ENCODE measurements around the gene PDCD2. TPM values are rescaled to one million over a fixed set of nuclear protein-coding genes. Genes with fewer than 3 reads are reported as not detected.

PDCD2 gene
- total RNA-seq, 1 donor from 2014 or later: 127 TPM

- no peak for TF ChIP-seq CTCF (IDR thresholded peaks at IDR 0.05; ENCODE audit: insufficient read depth, low read length, poor library complexity, severe bottlenecking)
- H3K4me3 ChIP-seq (ENCODE audit: low read depth, low read length): no peak overlapping the region
- peaks cover 1% of the 10 kb centered on the region for H3K36me3 ChIP-seq (ENCODE audit: control insufficient read depth, insufficient read depth, low read length)
- no peaks in the 10 kb centered on the region for H3K27me3 ChIP-seq (ENCODE audit: control insufficient read depth, insufficient read depth, low read length)
- no peak for DNase-seq (ENCODE audit: low read depth)
Measured at GRCh38 chr6:170572704-170573466, 11.6 kb downstream of the PDCD2 start.

- no peak for DNase-seq (ENCODE audit: low read depth)
- H3K4me3 ChIP-seq (ENCODE audit: low read depth, low read length): no peak overlapping the region
- H3K36me3 ChIP-seq (ENCODE audit: control insufficient read depth, insufficient read depth, low read length): peaks cover 2% of the 10 kb centered on the region
- no peaks in the 10 kb centered on the region for H3K27me3 ChIP-seq (ENCODE audit: control insufficient read depth, insufficient read depth, low read length)
- TF ChIP-seq CTCF (IDR thresholded peaks at IDR 0.05; ENCODE audit: insufficient read depth, low read length, poor library complexity, severe bottlenecking): no peak
Measured at GRCh38 chr6:170564936-170565530, 19.4 kb downstream of the PDCD2 start.

GRCh38 chr6:170561555-170561954 is 22.9 kb downstream of the PDCD2 start:
- H3K4me3 ChIP-seq (ENCODE audit: low read depth, low read length): no peak overlapping the region
- peaks cover 2% of the 10 kb centered on the region for H3K36me3 ChIP-seq (ENCODE audit: control insufficient read depth, insufficient read depth, low read length)
- TF ChIP-seq CTCF (IDR thresholded peaks at IDR 0.05; ENCODE audit: insufficient read depth, low read length, poor library complexity, severe bottlenecking): no peak
- no peaks in the 10 kb centered on the region for H3K27me3 ChIP-seq (ENCODE audit: control insufficient read depth, insufficient read depth, low read length)
- DNase-seq (ENCODE audit: low read depth): no peak

GRCh38 chr6:170555305-170555704 is 29.1 kb downstream of the PDCD2 start:
- Histone ChIP-seq H3K27me3 (ENCODE audit: control insufficient read depth, insufficient read depth, low read length) (no peaks in the 10 kb centered on the region), H3K36me3 (ENCODE audit: control insufficient read depth, insufficient read depth, low read length) (no peaks in the 10 kb centered on the region), H3K4me3 (ENCODE audit: low read depth, low read length) (peak overlapping the region; percentile 100)
- no peak for DNase-seq (ENCODE audit: low read depth)
- TF ChIP-seq CTCF (IDR thresholded peaks at IDR 0.05; ENCODE audit: insufficient read depth, low read length, poor library complexity, severe bottlenecking): no peak

- TF ChIP-seq CTCF (IDR thresholded peaks at IDR 0.05; ENCODE audit: insufficient read depth, low read length, poor library complexity, severe bottlenecking): no peak
- Histone ChIP-seq H3K4me3 (ENCODE audit: low read depth, low read length) (peak overlapping the region; percentile 100), H3K36me3 (ENCODE audit: control insufficient read depth, insufficient read depth, low read length) (no peaks in the 10 kb centered on the region), H3K27me3 (ENCODE audit: control insufficient read depth, insufficient read depth, low read length) (no peaks in the 10 kb centered on the region)
- no peak for DNase-seq (ENCODE audit: low read depth)
Measured at GRCh38 chr6:170554796-170555137, 29.7 kb downstream of the PDCD2 start.

Measured in kidney epithelial cell (primary cell).